GM18502 (cell line): Measurements from ENCODE around the gene SORBS2.
A peak's percentile ranks its signal among the peaks of the same experiment; 100 is the strongest.
"Not testable (repeated sequence)": the region's sequence is repeated elsewhere in the genome, so short reads cannot be mapped to it uniquely, and the experiment has no call there.

Experiments
- ATAC-seq: cut with Tn5 transposase; IDR thresholded peaks from one replicate; pipeline ENCODE4 v1.9.1; 2021; ENCODE audit warnings: mild to moderate bottlenecking; ENCODE audit not compliant: unreplicated experiment, poor library complexity

Gene SORBS2, protein sequence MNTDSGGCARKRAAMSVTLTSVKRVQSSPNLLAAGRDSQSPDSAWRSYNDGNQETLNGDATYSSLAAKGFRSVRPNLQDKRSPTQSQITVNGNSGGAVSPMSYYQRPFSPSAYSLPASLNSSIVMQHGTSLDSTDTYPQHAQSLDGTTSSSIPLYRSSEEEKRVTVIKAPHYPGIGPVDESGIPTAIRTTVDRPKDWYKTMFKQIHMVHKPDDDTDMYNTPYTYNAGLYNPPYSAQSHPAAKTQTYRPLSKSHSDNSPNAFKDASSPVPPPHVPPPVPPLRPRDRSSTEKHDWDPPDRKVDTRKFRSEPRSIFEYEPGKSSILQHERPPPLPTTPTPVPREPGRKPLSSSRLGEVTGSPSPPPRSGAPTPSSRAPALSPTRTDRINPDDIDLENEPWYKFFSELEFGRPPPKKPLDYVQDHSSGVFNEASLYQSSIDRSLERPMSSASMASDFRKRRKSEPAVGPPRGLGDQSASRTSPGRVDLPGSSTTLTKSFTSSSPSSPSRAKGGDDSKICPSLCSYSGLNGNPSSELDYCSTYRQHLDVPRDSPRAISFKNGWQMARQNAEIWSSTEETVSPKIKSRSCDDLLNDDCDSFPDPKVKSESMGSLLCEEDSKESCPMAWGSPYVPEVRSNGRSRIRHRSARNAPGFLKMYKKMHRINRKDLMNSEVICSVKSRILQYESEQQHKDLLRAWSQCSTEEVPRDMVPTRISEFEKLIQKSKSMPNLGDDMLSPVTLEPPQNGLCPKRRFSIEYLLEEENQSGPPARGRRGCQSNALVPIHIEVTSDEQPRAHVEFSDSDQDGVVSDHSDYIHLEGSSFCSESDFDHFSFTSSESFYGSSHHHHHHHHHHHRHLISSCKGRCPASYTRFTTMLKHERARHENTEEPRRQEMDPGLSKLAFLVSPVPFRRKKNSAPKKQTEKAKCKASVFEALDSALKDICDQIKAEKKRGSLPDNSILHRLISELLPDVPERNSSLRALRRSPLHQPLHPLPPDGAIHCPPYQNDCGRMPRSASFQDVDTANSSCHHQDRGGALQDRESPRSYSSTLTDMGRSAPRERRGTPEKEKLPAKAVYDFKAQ (N-terminal part only)

GRCh38 chr4:185811509-185812364 is at the start of gene SORBS2:
Gene SORBS2, minus strand, starts transcription at chr4:185812194. Its CDS starts 121,623 bp downstream, at chr4:185690571.
- peak; percentile 90 for ATAC-seq

- ATAC-seq = no peak
These were observed 47.1 kb upstream of the SORBS2 start for GRCh38 chr4:185859111-185859510.

GRCh38 chr4:185857561-185857960 is 45.6 kb upstream of the SORBS2 start:
- not testable (repeated sequence) for ATAC-seq

DNA sequence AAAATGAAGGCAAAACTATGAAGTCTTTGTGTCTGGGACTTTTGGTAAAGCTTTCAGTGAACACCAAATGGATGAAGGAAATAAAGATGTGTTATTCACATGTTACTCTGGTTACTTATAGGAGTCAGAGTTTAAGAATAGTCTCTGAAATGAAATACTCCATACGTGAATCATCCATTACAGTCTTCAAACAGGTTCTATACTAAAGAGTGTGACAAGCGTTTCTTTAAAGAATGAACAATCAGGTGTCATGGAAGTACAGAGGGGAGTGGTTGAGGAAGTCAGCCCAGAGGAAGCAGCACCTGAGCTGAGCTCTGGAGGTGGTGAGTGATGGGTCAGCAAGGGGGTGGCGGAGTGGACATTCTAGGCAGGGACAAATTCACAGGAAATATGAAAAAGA is 41.8 kb upstream of the SORBS2 start:
- ATAC-seq = no peak

DNA sequence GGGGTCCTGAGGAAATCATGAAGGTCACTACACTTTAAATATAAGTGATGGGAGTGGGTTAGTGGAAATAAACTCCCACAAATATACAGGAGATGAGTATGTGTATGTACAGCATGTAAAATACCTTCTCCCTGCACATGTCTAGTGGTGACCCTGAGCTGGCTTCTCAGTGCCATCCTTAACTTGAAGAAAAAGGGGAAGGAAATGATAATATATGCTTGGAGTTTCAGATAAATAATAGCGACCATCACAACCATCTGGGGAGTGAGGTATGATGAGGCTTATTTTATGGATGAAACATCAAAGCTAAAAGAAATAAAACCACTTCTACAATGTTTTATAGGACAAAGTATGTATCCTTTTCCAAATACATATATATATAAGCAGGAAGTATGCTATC is 41.0 kb upstream of the SORBS2 start:
- ATAC-seq = no peak

GRCh38 chr4:185849664-185850550 is 37.9 kb upstream of the SORBS2 start:
- no peak for ATAC-seq

GRCh38 chr4:185847352-185848097 is 35.5 kb upstream of the SORBS2 start:
- no peak for ATAC-seq

DNA sequence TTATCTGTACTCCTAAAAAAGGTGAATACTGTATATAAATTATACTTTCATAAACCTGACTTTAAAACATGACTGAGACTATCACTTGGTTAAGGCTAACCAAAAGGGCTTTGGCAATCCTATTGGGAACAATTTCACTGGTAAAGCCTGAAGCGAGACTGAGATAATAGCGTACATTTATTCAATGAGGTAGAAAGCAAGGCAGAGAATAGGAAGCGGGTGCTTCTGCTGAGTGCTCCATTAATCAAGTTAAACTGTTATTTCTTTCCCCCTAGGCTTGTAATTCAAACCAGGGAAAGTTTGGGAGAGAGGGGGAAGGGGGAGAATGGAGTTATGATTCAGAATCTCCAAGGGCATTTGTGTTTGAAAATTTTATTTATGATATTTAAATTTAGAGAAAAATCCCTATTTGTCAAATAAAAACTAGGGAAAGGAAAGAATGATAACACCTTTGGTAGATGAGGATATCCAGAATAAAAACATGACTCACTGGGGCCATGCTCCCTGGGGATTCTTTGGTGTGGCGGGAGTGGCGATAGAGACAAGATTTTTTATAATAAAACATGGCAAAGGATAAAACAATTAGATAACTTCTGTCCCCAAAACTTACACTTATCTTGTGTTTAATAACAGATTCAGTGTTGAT is 34.6 kb upstream of the SORBS2 start:
- ATAC-seq = no peak

- ATAC-seq = no peak
These were observed 34.0 kb upstream of the SORBS2 start for GRCh38 chr4:185845966-185846365.

DNA sequence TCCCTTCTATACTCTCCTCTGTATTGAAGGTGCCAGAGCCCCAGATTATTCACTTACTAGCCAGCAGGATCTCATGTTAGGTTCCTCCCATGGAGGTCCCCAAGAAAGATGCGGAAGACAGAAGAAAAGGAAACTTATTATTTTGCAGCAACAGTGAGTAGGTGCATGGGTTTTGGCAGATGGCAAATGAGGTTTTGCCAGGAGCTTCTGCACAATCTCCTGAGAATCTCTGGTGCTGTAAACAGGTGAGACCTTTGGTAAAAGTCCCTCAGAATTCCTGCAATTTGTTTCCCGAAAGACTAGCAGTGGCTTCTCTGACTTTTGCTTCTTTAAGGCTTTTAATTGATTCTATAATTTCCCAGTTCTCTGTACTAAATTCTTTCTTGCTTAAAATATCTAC is 29.5 kb upstream of the SORBS2 start:
- no peak for ATAC-seq

- ATAC-seq = no peak
These were observed 29.0 kb upstream of the SORBS2 start for GRCh38 chr4:185840953-185841352.

GRCh38 chr4:185840201-185840600 is 28.2 kb upstream of the SORBS2 start:
- ATAC-seq = no peak

- ATAC-seq = no peak
These were observed 27.8 kb upstream of the SORBS2 start for GRCh38 chr4:185839770-185840169.

DNA sequence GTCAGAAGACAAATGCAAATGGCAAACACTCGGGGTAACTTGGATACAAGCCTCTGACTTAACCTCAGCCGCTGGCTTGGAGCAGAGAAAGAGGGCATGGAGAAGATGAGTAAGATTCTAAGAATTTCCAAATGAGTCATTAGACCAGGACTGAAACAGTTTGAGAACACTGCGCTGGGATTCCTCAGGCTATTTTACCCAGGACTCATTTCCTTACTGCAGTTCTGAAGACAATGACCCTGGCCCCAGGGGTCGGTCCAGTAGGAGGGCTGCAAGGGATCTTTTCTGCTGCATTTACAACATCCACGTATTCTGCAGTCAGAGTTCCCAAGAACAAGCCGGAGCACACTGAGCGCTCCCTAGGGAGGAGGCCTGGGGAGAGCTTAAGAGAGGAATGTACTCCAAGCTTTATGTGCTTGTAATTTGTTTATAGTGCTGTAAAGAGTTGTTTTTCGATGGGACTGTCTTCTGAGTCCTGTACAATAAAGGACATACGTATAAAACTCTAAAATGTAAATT is 27.3 kb upstream of the SORBS2 start:
- ATAC-seq = no peak

DNA sequence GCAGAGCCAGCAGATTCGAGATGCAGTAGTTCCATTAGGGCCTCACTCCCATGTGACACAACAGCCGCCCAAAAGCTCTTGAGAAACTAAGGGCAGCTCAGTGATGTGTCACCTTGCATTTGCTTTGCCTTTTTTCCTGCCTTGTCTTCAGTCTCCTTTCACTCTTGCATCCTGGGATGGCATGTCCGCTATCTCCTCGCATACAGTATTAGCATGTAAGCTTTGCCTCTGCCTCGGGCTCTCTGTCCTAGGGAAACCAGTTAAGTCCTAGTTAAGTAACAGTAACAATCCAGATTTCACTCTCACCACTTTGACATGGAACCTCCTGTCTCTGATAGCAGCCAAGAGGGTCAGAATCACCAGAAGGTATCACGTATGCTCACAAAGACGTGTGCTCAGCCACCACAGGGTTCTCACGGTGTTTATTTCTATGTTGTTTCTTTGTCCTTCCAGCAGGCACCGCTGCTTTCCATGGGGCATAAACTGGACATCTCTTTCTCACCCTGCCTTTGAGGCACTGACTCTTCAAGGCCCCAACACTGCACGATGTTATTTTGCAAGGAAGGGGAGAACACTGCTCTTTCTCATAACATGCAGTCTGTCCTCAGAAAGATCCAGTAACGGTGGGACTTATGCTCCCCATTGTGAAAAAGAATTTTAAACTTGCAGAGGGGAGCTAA is 26.7 kb upstream of the SORBS2 start:
- ATAC-seq = no peak

- ATAC-seq = no peak
These were observed 26.1 kb upstream of the SORBS2 start for GRCh38 chr4:185838104-185838452.

DNA sequence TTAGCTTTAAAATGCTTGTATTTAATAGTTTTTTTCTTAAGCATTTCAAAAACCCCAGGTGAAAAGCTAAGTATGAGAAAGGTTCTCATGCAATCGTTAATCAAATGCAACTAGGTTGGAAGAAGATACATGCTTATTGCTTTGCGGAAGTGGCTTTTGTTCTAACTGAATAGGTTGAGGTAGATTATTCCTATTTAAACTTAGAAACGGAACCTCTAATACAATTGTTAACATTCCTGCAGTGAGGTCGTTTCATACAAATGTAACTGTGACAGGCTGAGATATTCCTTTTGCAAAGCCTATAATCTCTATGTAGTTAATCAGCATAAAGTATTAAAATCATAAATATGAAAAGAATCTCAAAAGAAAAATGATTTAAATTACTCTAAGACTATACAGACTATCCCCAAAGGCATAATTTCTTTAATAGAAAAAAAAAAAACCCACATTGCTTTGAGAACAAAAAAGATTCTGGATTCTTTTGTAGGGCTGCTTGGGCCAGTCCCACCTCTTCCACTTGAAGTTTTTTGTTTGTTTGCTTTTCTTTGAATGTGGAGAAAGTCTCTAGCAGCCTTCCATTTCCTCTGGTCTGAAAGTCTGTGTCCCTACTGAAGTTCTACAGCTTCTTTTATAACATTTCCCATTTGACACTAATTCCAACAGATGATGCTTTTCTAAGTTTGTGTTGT is 25.6 kb upstream of the SORBS2 start:
- no peak for ATAC-seq
